ENCODE measurements around the gene ALDH1L1. TPM values are rescaled to one million over a fixed set of nuclear protein-coding genes. Genes with fewer than 3 reads are reported as not detected.

Gene ALDH1L1
- total RNA-seq, 1 donor, result under 0.01 TPM

DNA sequence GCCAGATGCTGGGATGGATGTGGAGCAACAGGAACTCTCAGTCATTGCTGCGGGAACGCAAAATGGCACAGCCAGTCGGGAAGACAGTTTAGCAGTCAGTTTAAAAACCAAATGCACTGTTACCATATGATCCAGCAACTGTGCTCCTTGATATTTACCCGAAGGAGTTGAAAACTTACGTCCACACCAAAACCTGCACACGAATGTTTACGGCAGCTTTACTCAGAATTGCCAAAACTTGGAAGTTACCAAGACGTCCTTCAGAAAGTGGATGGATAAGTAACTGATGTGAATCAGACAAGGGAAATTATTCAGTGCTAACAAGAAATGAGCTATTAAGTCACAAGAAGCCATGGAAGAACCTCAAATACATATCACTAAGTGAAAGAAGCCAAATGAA is 60.4 kb downstream of the ALDH1L1 start:
- H3K4me3 ChIP-seq (ENCODE audit: insufficient read depth, low read length), result no peak overlapping the region
- H3K79me2 ChIP-seq (ENCODE audit: insufficient read depth, low read length), result no peaks in the 10 kb centered on the region
- DNase-seq (ENCODE audit: insufficient read length, low spot score, missing footprints), result no peak
- H3K36me3 ChIP-seq (ENCODE audit: insufficient read depth, low read length), result no peaks in the 10 kb centered on the region
- peaks cover 28% of the 10 kb centered on the region for H3K27me3 ChIP-seq (ENCODE audit: insufficient read depth, low read length)
- H3K9me3 ChIP-seq (ENCODE audit: low read depth, low read length), result no peaks in the 10 kb centered on the region
- H2AFZ ChIP-seq (ENCODE audit: low read length), result no peak overlapping the region
- H3K27ac ChIP-seq (ENCODE audit: low read depth, low read length), result no peak overlapping the region
- TF ChIP-seq, protein P1, sequence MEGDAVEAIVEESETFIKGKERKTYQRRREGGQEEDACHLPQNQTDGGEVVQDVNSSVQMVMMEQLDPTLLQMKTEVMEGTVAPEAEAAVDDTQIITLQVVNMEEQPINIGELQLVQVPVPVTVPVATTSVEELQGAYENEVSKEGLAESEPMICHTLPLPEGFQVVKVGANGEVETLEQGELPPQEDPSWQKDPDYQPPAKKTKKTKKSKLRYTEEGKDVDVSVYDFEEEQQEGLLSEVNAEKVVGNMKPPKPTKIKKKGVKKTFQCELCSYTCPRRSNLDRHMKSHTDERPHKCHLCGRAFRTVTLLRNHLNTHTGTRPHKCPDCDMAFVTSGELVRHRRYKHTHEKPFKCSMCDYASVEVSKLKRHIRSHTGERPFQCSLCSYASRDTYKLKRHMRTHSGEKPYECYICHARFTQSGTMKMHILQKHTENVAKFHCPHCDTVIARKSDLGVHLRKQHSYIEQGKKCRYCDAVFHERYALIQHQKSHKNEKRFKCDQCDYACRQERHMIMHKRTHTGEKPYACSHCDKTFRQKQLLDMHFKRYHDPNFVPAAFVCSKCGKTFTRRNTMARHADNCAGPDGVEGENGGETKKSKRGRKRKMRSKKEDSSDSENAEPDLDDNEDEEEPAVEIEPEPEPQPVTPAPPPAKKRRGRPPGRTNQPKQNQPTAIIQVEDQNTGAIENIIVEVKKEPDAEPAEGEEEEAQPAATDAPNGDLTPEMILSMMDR (IDR thresholded peaks at IDR 0.05; ENCODE audit: extremely low read depth, low read depth, low read length), result no peak
- H4K20me1 ChIP-seq (ENCODE audit: insufficient read depth, low read length), result no peaks in the 10 kb centered on the region
- H3K4me2 ChIP-seq (ENCODE audit: insufficient read depth, low read length), result no peak overlapping the region
- H3K4me1 ChIP-seq (ENCODE audit: insufficient read depth, low read length), result no peaks in the 10 kb centered on the region

DNA sequence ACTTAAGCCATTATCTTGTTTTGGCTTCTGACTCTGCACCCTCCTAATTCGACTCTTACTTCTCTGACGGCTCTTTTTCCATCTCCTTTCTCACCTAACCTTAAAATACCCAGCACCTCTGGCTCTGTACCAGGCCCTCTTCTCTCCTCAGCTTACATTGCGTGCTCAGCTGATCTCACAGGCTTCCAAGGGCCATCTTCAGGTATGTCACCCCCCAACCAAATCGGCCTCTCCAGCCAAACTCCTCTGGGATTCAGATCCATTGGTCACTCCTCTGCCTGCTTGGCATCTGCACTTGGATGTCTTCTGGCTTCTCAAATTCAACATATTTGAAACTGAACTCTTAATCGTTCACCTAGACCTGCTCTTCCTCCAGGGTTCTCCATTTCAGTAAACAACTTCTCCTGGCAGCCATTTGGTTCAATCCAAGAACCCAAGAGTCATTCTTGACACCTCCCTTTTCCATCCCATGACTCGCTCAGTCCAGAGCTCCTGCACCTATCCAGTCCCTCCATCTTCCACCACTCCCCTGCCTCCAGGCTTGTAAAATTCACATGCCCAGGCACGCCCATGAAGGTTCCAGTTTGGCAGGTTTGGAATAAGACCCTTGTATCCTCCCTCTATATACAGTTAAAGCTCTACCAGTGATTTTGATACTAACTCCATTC is 61.2 kb downstream of the ALDH1L1 start:
- Histone ChIP-seq H4K20me1 (ENCODE audit: insufficient read depth, low read length) (no peaks in the 10 kb centered on the region), H3K4me3 (ENCODE audit: insufficient read depth, low read length) (no peak overlapping the region), H3K27me3 (ENCODE audit: insufficient read depth, low read length) (peaks cover 28% of the 10 kb centered on the region), H3K4me1 (ENCODE audit: insufficient read depth, low read length) (no peaks in the 10 kb centered on the region), H3K4me2 (ENCODE audit: insufficient read depth, low read length) (no peak overlapping the region), H3K79me2 (ENCODE audit: insufficient read depth, low read length) (no peaks in the 10 kb centered on the region), H3K27ac (ENCODE audit: low read depth, low read length) (no peak overlapping the region), H3K36me3 (ENCODE audit: insufficient read depth, low read length) (no peaks in the 10 kb centered on the region), H3K9me3 (ENCODE audit: low read depth, low read length) (no peaks in the 10 kb centered on the region), H2AFZ (ENCODE audit: low read length) (no peak overlapping the region)
- TF ChIP-seq, protein P1 (IDR thresholded peaks at IDR 0.05; ENCODE audit: extremely low read depth, low read depth, low read length), result no peak
- DNase-seq (ENCODE audit: insufficient read length, low spot score, missing footprints), result no peak

DNA sequence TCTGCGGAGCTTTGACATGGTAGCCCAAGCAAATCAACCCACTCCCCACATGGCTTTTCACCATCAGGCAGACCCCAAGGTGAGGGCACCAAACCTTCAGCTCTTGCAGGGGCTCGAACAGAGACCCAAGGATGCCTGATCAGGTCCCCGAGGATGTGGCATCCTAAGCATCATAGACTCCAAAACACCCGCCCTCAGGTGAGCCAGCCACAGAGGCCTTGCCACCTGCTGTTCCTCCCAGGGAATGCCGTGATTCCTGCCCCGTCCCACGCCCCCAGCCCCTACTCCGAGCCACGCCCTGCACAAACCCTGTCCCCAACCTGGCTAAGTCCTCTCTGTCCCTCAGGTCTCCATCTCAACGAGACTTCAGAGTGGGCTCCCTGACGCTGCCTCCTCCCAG is 61.8 kb downstream of the ALDH1L1 start:
- no peak overlapping the region for H3K4me3 ChIP-seq (ENCODE audit: insufficient read depth, low read length)
- no peak overlapping the region for H3K27ac ChIP-seq (ENCODE audit: low read depth, low read length)
- DNase-seq (ENCODE audit: insufficient read length, low spot score, missing footprints), result no peak
- no peak overlapping the region for H3K4me2 ChIP-seq (ENCODE audit: insufficient read depth, low read length)
- no peaks in the 10 kb centered on the region for H4K20me1 ChIP-seq (ENCODE audit: insufficient read depth, low read length)
- no peaks in the 10 kb centered on the region for H3K36me3 ChIP-seq (ENCODE audit: insufficient read depth, low read length)
- no peaks in the 10 kb centered on the region for H3K79me2 ChIP-seq (ENCODE audit: insufficient read depth, low read length)
- no peaks in the 10 kb centered on the region for H3K4me1 ChIP-seq (ENCODE audit: insufficient read depth, low read length)
- H2AFZ ChIP-seq (ENCODE audit: low read length), result no peak overlapping the region
- peaks cover 28% of the 10 kb centered on the region for H3K27me3 ChIP-seq (ENCODE audit: insufficient read depth, low read length)
- TF ChIP-seq, protein P1 (IDR thresholded peaks at IDR 0.05; ENCODE audit: extremely low read depth, low read depth, low read length), result no peak
- H3K9me3 ChIP-seq (ENCODE audit: low read depth, low read length), result no peaks in the 10 kb centered on the region

DNA sequence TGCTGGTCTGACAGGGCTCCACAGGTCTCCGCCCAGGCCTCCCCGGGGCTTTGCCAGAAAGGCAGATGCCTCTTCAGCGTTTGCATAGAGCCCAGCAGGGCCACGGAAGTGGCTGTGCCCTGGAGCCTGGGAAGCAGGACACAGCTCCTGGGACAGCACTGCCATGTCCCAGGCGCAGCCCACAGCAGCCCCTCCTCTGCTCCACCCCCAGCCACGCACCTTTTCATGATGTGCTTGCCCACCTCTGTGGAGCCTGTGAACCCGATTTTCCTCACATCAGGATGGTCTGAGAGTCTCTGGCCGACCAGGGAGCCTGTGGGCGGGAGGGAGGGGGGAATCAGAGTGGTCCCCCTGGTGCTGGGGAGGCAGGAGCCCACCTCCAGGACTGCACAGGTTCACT is 62.6 kb downstream of the ALDH1L1 start:
- peaks cover 25% of the 10 kb centered on the region for H3K27me3 ChIP-seq (ENCODE audit: insufficient read depth, low read length)
- H2AFZ ChIP-seq (ENCODE audit: low read length), result no peak overlapping the region
- H3K79me2 ChIP-seq (ENCODE audit: insufficient read depth, low read length), result no peaks in the 10 kb centered on the region
- no peak for DNase-seq (ENCODE audit: insufficient read length, low spot score, missing footprints)
- no peaks in the 10 kb centered on the region for H3K4me1 ChIP-seq (ENCODE audit: insufficient read depth, low read length)
- TF ChIP-seq, protein P1 (IDR thresholded peaks at IDR 0.05; ENCODE audit: extremely low read depth, low read depth, low read length), result no peak
- H3K27ac ChIP-seq (ENCODE audit: low read depth, low read length), result no peak overlapping the region
- no peak overlapping the region for H3K4me3 ChIP-seq (ENCODE audit: insufficient read depth, low read length)
- H4K20me1 ChIP-seq (ENCODE audit: insufficient read depth, low read length), result no peaks in the 10 kb centered on the region
- H3K9me3 ChIP-seq (ENCODE audit: low read depth, low read length), result no peaks in the 10 kb centered on the region
- H3K36me3 ChIP-seq (ENCODE audit: insufficient read depth, low read length), result no peaks in the 10 kb centered on the region
- no peak overlapping the region for H3K4me2 ChIP-seq (ENCODE audit: insufficient read depth, low read length)
